ENCODE measurements around the gene HTT.

- TF ChIP-seq POLR2A (IDR thresholded peaks at IDR 0.05; ENCODE audit: low read length), result no peak
- TF ChIP-seq GATA1 (IDR thresholded peaks at IDR 0.05; ENCODE audit: low read depth, low read length), result no peak
Observed at GRCh38 chr4:3261411-3262207, 187.1 kb downstream of the HTT start.
